GM18519 (cell line): Measurements from ENCODE around the gene DPEP3.
"Not testable (repeated sequence)": the region's sequence is repeated elsewhere in the genome, so short reads cannot be mapped to it uniquely, and the experiment has no call there.

Experiments used
- ATAC-seq: cut with Tn5 transposase; IDR thresholded peaks from one replicate; pipeline ENCODE4 v1.9.1; 2021; ENCODE audit warnings: mild to moderate bottlenecking, moderate library complexity; ENCODE audit not compliant: unreplicated experiment, low FRiP score

The DPEP3 gene

GRCh38 chr16:67948015-67948414, 32.3 kb downstream of the DPEP3 start:
- no peak for ATAC-seq

GRCh38 chr16:67946966-67947558, 33.2 kb downstream of the DPEP3 start:
- ATAC-seq: no peak

- no peak for ATAC-seq
These were observed 34.1 kb downstream of the DPEP3 start for GRCh38 chr16:67946128-67946569.

GRCh38 chr16:67945392-67945933, 34.8 kb downstream of the DPEP3 start:
- ATAC-seq: no peak

- no peak for ATAC-seq
These were observed 35.5 kb downstream of the DPEP3 start for GRCh38 chr16:67944690-67945391.

- no peak for ATAC-seq
These were observed 36.4 kb downstream of the DPEP3 start, which contains the start of gene LCAT for GRCh38 chr16:67943619-67944504. LCAT (minus strand) TSS chr16:67944120; CDS start chr16:67944101, 19 bp downstream.

- ATAC-seq: no peak
These were observed 37.1 kb downstream of the DPEP3 start for GRCh38 chr16:67943256-67943618.

- ATAC-seq: no peak
These were observed 37.6 kb downstream of the DPEP3 start for GRCh38 chr16:67942510-67943255.

- ATAC-seq: no peak
These were observed 38.1 kb downstream of the DPEP3 start for GRCh38 chr16:67942200-67942509.

GRCh38 chr16:67941469-67942199, 38.7 kb downstream of the DPEP3 start:
- ATAC-seq: no peak

- no peak for ATAC-seq
These were observed 39.7 kb downstream of the DPEP3 start for GRCh38 chr16:67940446-67941089.

- no peak for ATAC-seq
These were observed 40.5 kb downstream of the DPEP3 start for GRCh38 chr16:67939507-67940445.

- not testable (repeated sequence) for ATAC-seq
These were observed 42.6 kb downstream of the DPEP3 start for GRCh38 chr16:67937713-67938112.

GRCh38 chr16:67936880-67937605, 43.3 kb downstream of the DPEP3 start:
- no peak for ATAC-seq

- ATAC-seq: no peak
These were observed 44.0 kb downstream of the DPEP3 start, which contains the start of gene PSMB10 for GRCh38 chr16:67936124-67936879. PSMB10 (minus strand) TSS chr16:67936850; CDS start chr16:67936749, 101 bp downstream.

GRCh38 chr16:67935402-67936123, 44.7 kb downstream of the DPEP3 start:
- ATAC-seq: peak; percentile 68
